ENCODE data around the gene SNHG17. TPM values are rescaled to one million over a fixed set of nuclear protein-coding genes. Genes with fewer than 3 reads are reported as not detected.

The SNHG17 gene
- total and polyA plus RNA-seq, 2 donors (not counting 1 experiment from before 2014, with no cell fraction given) = 49.6 to 78.0 TPM

- no peaks in the 10 kb centered on the region for H3K9me3 ChIP-seq (ENCODE audit: control extremely low read depth in 1 of 3, control insufficient read depth in 2 of 3, insufficient read depth in 1 of 3, low read length in 2 of 3)
- H4K20me1 ChIP-seq (ENCODE audit: control insufficient read depth, insufficient read depth, low read length, poor library complexity, severe bottlenecking) = no peaks in the 10 kb centered on the region
- no peaks in the 10 kb centered on the region for H3K36me3 ChIP-seq (replicated peaks in 1 of 2; ENCODE audit: control extremely low read depth in 1 of 2, control insufficient read depth in 1 of 2, extremely low read depth in 1 of 2, insufficient read depth in 2 of 2, low read length in 1 of 2)
- ChIA-PET CTCF (no interaction called here), POLR2A (no interaction called here)
- Mint-ChIP-seq H3K27ac (no peak overlapping the region), H3K4me3 (no peak overlapping the region), H3K4me1 (no peaks in the 10 kb centered on the region), H3K27me3 (peaks cover under 1% of the 10 kb centered on the region), H3K9me3 (ENCODE audit: insufficient read depth) (no peaks in the 10 kb centered on the region)
- no peak overlapping the region for H3K4me2 ChIP-seq (replicated peaks; ENCODE audit: low read depth, low read length, poor library complexity, severe bottlenecking)
- H3K27me3 ChIP-seq (replicated peaks in 1 of 4; ENCODE audit: control extremely low read depth in 1 of 4, control insufficient read depth in 3 of 4, insufficient read depth in 4 of 4, low read length in 3 of 4) = peaks cover 0 to 6% (median 2%) of the 10 kb centered on the region in 4 experiments
- no peak overlapping the region for H3K27ac ChIP-seq (ENCODE audit: low read length in 2 of 2)
- TF ChIP-seq EZH2 (IDR thresholded peaks at IDR 0.05; ENCODE audit: borderline replicate concordance, insufficient read depth, low read depth, low read length, poor library complexity, severe bottlenecking) (no peak), CTCF (IDR thresholded peaks at IDR 0.05) (no peak)
- intact Hi-C loops (cut with micrococcal nuclease) = no loop called here
- no peak overlapping the region for H2AFZ ChIP-seq (ENCODE audit: insufficient read depth, low read depth, low read length, poor library complexity, severe bottlenecking)
- no peaks in the 10 kb centered on the region for H3K4me1 ChIP-seq (ENCODE audit: control insufficient read depth in 2 of 2, insufficient read depth in 2 of 2, low read length in 2 of 2)
- H3K9ac ChIP-seq (ENCODE audit: low read length) = no peak overlapping the region
- ATAC-seq (ENCODE audit: low read depth) (no peak), DNase-seq (no peak)
- H3K79me2 ChIP-seq (ENCODE audit: control insufficient read depth, insufficient read depth, low read length) = no peaks in the 10 kb centered on the region
- H3K4me3 ChIP-seq (ENCODE audit: control extremely low read depth in 1 of 5, extremely low read depth in 1 of 5, insufficient read depth in 1 of 5, low read depth in 2 of 5, low read length in 4 of 5) = no peak overlapping the region
- 50% methylated on average over 2 of the region's 2 CpGs for WGBS (ENCODE audit: insufficient coverage)
These were observed 40.0 kb downstream of the SNHG17 start for GRCh38 chr20:38395165-38395564.

DNA sequence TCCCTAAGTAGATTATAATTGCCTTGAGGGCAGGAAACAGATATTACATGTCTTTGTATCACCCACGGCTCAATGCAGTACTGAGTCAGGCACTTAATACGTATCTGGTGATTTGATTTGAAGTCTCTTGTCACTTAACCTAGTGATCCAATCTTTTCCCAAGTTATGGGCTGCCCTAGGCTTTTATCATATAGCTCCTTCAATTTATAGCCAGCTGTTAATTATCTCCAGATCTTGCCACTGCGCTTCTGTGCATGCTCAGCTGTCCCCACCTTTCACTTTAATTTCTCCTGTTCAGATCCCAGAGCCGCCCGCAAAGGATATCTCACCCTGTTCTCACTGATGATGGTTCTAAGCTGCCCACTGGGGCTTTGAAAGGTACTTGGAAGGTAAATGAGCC is 41.9 kb downstream of the SNHG17 start:
- H3K27me3 ChIP-seq (replicated peaks in 1 of 4; ENCODE audit: control extremely low read depth in 1 of 4, control insufficient read depth in 3 of 4, insufficient read depth in 4 of 4, low read length in 3 of 4) = peaks cover 0 to 6% (median 2%) of the 10 kb centered on the region in 4 experiments
- no peak for ATAC-seq (ENCODE audit: low read depth)
- POLR2A ChIA-PET = no interaction called here
- H4K20me1 ChIP-seq (ENCODE audit: control insufficient read depth, insufficient read depth, low read length, poor library complexity, severe bottlenecking) = no peaks in the 10 kb centered on the region
- Mint-ChIP-seq H3K27ac (no peak overlapping the region), H3K27me3 (peaks cover 3% of the 10 kb centered on the region), H3K4me1 (no peaks in the 10 kb centered on the region), H3K4me3 (no peak overlapping the region), H3K9me3 (ENCODE audit: insufficient read depth) (no peaks in the 10 kb centered on the region)
- no peak overlapping the region for H3K27ac ChIP-seq (ENCODE audit: low read length in 2 of 2)
- DNase-seq = no peak
- WGBS (ENCODE audit: insufficient coverage) = 93% methylated on average over 2 of the region's 5 CpGs
- no peaks in the 10 kb centered on the region for H3K36me3 ChIP-seq (replicated peaks in 1 of 2; ENCODE audit: control extremely low read depth in 1 of 2, control insufficient read depth in 1 of 2, extremely low read depth in 1 of 2, insufficient read depth in 2 of 2, low read length in 1 of 2)
- H3K4me1 ChIP-seq (ENCODE audit: control insufficient read depth in 2 of 2, insufficient read depth in 2 of 2, low read length in 2 of 2) = no peaks in the 10 kb centered on the region
- no peaks in the 10 kb centered on the region for H3K79me2 ChIP-seq (ENCODE audit: control insufficient read depth, insufficient read depth, low read length)
- H3K9me3 ChIP-seq (ENCODE audit: control extremely low read depth in 1 of 3, control insufficient read depth in 2 of 3, insufficient read depth in 1 of 3, low read length in 2 of 3) = no peaks in the 10 kb centered on the region
- no peak overlapping the region for H3K4me2 ChIP-seq (replicated peaks; ENCODE audit: low read depth, low read length, poor library complexity, severe bottlenecking)
- H2AFZ ChIP-seq (ENCODE audit: insufficient read depth, low read depth, low read length, poor library complexity, severe bottlenecking) = no peak overlapping the region
- TF ChIP-seq EZH2 (IDR thresholded peaks at IDR 0.05; ENCODE audit: borderline replicate concordance, insufficient read depth, low read depth, low read length, poor library complexity, severe bottlenecking) (no peak), CTCF (IDR thresholded peaks at IDR 0.05) (no peak)
- no peak overlapping the region for H3K9ac ChIP-seq (ENCODE audit: low read length)
- no peak overlapping the region for H3K4me3 ChIP-seq (ENCODE audit: control extremely low read depth in 1 of 5, extremely low read depth in 1 of 5, insufficient read depth in 1 of 5, low read depth in 2 of 5, low read length in 4 of 5)
- intact Hi-C loops (cut with micrococcal nuclease) = no loop called here
- CTCF ChIA-PET = no interaction called here

All from B cell (primary cell).